Measurements from ENCODE around the gene ATM.

ATM gene

GRCh38 chr11:108322666-108323065 lies 99.8 kb downstream of the ATM start:
- no peak for DNase-seq (ENCODE audit: low spot score)
- no peak for TF ChIP-seq CTCF (IDR thresholded peaks at IDR 0.05; ENCODE audit: extremely low read depth, insufficient read depth, missing control alignments)
- in situ Hi-C loops (cut with MboI; ENCODE audit: low pct_unique_long_range_greater_than_20kb, low sequenced_read_pairs, unreplicated experiment): no loop called here

- in situ Hi-C loops (cut with MboI; ENCODE audit: low pct_unique_long_range_greater_than_20kb, low sequenced_read_pairs, unreplicated experiment): no loop called here
- DNase-seq (ENCODE audit: low spot score): no peak
- no peak for TF ChIP-seq CTCF (IDR thresholded peaks at IDR 0.05; ENCODE audit: extremely low read depth, insufficient read depth, missing control alignments)
These were observed 101.7 kb downstream of the ATM start for GRCh38 chr11:108324587-108324986.

GRCh38 chr11:108333403-108333899 lies 110.6 kb downstream of the ATM start:
- TF ChIP-seq CTCF (IDR thresholded peaks at IDR 0.05; ENCODE audit: extremely low read depth, insufficient read depth, missing control alignments): no peak
- in situ Hi-C loops (cut with MboI; ENCODE audit: low pct_unique_long_range_greater_than_20kb, low sequenced_read_pairs, unreplicated experiment): loop anchor here (25.0 kb wide), 1 partner anchor 329 kb away; the partner anchor contains the start of gene DDX10
- no peak for DNase-seq (ENCODE audit: low spot score)

GRCh38 chr11:108338750-108339149 lies 115.9 kb downstream of the ATM start:
- DNase-seq (ENCODE audit: low spot score): no peak
- no peak for TF ChIP-seq CTCF (IDR thresholded peaks at IDR 0.05; ENCODE audit: extremely low read depth, insufficient read depth, missing control alignments)
- in situ Hi-C loops (cut with MboI; ENCODE audit: low pct_unique_long_range_greater_than_20kb, low sequenced_read_pairs, unreplicated experiment): loop anchor here (25.0 kb wide), 1 partner anchor 324 kb away; the partner anchor contains the start of gene DDX10

GRCh38 chr11:108340973-108341372 lies 118.1 kb downstream of the ATM start:
- TF ChIP-seq CTCF (IDR thresholded peaks at IDR 0.05; ENCODE audit: extremely low read depth, insufficient read depth, missing control alignments): no peak
- DNase-seq (ENCODE audit: low spot score): no peak
- in situ Hi-C loops (cut with MboI; ENCODE audit: low pct_unique_long_range_greater_than_20kb, low sequenced_read_pairs, unreplicated experiment): loop anchor here (25.0 kb wide), 1 partner anchor 321 kb away; the partner anchor contains the start of gene DDX10

- DNase-seq (ENCODE audit: low spot score): no peak
- in situ Hi-C loops (cut with MboI; ENCODE audit: low pct_unique_long_range_greater_than_20kb, low sequenced_read_pairs, unreplicated experiment): loop anchor here (25.0 kb wide), 1 partner anchor 321 kb away; the partner anchor contains the start of gene DDX10
- no peak for TF ChIP-seq CTCF (IDR thresholded peaks at IDR 0.05; ENCODE audit: extremely low read depth, insufficient read depth, missing control alignments)
These were observed 118.8 kb downstream of the ATM start for GRCh38 chr11:108341654-108342053.
